DMS79 treated with DMSO at 0.1 percent for 48 hours (cell line): Measurements from ENCODE around the gene ERBB4.

Experiments
- DNase-seq: peaks from one replicate; lab custom pipeline; 2025; lab: John Stamatoyannopoulos, UW

ERBB4 gene

GRCh38 chr2:211928201-211928600 is 610.4 kb downstream of the ERBB4 start:
- no peak for DNase-seq

GRCh38 chr2:211923019-211923418 is 615.6 kb downstream of the ERBB4 start:
- no peak for DNase-seq

GRCh38 chr2:211903961-211904360 is 634.6 kb downstream of the ERBB4 start:
- DNase-seq = no peak

DNA sequence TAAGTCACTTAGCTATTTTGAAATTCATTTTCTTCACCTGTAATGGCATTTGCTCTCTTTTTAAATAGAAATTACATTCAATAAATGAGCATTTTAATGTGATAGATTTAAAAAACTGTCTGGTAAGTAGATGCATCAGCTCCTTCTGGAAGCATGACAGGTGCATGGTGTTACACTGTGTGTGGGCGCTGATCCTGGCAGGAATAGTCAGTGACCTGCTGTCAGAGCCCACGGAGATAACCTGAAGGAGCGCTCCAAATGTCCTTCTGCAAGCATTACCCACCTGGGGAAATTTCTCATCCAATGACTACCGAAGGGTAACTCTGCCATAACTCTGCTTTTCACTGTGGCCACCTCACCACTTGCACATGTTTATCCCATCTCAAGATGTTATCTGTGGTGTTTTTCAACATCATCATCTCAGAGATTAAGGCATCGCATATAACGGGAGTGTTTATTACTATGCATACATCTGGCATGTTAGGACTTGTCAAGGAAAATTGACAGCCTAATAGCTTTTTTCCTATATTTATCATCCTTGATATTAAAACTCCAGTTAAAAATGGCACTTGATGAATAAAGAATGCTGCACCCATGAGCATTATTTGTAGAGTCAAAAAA is 637.3 kb downstream of the ERBB4 start:
- peak; percentile 13 for DNase-seq

DNA sequence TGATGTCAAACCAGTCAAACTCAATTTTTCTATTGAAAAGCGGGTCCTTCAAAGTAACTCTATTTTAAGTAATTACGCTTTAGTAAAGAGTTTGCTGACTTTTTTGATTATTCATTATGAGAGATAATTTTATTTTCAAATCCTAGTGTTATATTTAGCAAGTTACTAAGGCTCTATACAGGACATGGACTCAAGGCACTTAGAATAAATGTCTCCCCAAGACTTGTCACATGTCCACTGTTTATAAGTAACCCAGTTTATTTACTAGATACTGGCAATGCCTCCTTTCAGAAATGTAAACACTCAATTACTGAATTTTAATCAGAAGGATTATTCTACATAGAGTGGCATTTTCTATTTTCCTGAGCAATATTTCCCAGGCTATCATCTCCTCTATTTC is 638.1 kb downstream of the ERBB4 start:
- no peak for DNase-seq

GRCh38 chr2:211900000-211900399 is 638.6 kb downstream of the ERBB4 start:
- DNase-seq = peak; percentile 77

DNA sequence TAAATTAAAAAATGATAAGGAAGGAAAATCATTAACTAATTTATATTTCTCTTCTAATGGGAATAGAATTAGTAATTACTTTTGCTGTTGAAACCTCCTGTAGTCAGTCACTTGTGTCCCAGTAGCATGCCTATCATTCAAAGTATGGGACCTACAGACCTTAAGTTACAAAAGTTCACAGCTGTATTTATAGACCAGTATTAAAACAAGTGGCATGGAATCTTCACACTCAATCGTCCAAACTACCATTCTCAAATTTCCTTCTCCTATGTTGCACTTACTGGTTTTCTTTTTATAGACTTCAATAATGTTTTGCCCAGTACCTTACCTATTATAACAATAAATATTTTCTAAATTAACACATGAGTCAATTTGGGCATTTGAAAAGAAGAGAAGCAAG is 639.9 kb downstream of the ERBB4 start:
- DNase-seq = no peak

- DNase-seq = no peak
Measured at GRCh38 chr2:211881449-211881848, 657.2 kb downstream of the ERBB4 start.

- DNase-seq = no peak
Measured at GRCh38 chr2:211879323-211879722, 659.3 kb downstream of the ERBB4 start.

- DNase-seq = no peak
Measured at GRCh38 chr2:211877061-211877460, 661.5 kb downstream of the ERBB4 start.

- DNase-seq = no peak
Measured at GRCh38 chr2:211875488-211875887, 663.1 kb downstream of the ERBB4 start.

DNA sequence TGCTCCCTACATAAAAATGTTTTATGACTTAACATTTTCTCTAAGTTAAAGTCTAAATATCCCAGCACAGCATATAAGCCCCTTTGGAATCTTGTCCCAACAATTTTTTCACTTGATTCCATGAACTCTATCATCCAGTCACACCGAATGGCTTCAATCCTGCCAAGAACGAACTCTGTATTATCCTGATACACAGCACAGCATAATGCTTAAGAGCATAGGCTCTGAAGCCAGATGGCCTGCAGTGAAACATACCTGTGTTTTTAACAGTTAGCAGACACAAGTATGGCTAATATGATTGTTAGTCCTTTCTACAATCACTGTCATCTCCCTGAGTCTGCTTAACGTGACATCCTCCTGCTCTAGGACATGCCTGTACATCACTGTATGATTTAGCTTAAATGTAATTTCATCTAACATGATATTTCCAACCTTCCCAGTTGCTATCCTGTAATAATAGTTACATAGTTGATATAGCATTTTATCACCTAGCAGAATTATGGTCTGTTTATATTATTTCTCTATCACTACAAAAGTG is 669.5 kb downstream of the ERBB4 start:
- no peak for DNase-seq

- peak; percentile 13 for DNase-seq
Measured at GRCh38 chr2:211867845-211868451, 670.7 kb downstream of the ERBB4 start.

- DNase-seq = no peak
Measured at GRCh38 chr2:211864328-211864727, 674.3 kb downstream of the ERBB4 start.

DNA sequence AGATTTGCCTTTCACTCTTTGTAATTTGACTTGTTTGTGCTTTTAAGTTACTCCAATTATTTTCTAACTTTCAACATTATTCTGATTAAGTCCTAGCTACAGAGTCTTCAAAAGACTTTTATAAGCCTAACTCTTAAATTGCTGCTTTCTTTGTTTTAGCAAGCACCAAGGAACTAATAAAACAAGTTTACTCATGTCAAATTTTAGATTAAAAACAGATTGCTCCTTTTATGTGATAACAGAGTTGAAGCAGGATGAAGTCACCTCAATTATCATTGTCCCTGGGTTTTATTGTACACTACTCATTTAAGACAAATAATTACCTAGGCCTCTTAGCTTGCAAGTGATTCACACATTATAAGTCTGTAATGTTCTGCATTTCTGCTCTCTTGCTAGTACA is 678.4 kb downstream of the ERBB4 start:
- DNase-seq = peak; percentile 17

GRCh38 chr2:211854832-211855231 is 683.8 kb downstream of the ERBB4 start:
- DNase-seq = no peak

DNA sequence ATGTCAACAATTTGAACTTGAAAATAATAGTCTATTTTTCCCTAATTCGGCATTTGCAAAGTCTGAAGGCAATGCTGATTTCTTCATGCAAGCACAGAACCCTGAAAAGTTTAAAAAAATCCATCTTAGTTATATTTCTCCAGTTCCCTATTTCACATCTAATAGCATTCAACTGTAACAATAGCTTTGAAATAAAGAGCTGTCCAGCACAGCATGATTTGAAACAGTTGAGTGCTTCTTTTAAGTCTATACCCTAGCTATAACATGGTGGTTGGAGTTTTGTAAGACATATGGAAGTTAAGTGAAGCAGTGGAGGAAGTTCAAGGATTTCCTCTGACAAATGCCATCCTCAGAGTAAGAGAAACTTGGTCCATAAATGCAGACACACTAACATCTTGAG is 691.9 kb downstream of the ERBB4 start:
- no peak for DNase-seq

DNA sequence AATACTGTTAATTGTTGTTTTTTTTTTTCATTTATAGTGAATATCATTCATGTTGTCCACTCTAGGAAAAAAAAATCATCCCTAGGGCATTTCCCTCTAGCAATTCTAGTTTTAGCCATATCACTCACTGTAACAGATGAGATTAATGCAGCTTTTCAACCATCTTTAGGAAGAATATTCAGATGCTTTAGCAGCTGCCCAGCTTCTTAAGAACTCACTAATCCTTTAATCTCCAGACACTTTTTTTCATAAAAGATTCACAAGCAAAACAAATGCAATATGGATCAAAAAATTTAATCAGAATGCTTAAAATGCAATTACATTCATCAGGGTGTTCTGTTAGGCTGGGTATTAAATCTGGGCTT is 692.6 kb downstream of the ERBB4 start:
- no peak for DNase-seq

DNA sequence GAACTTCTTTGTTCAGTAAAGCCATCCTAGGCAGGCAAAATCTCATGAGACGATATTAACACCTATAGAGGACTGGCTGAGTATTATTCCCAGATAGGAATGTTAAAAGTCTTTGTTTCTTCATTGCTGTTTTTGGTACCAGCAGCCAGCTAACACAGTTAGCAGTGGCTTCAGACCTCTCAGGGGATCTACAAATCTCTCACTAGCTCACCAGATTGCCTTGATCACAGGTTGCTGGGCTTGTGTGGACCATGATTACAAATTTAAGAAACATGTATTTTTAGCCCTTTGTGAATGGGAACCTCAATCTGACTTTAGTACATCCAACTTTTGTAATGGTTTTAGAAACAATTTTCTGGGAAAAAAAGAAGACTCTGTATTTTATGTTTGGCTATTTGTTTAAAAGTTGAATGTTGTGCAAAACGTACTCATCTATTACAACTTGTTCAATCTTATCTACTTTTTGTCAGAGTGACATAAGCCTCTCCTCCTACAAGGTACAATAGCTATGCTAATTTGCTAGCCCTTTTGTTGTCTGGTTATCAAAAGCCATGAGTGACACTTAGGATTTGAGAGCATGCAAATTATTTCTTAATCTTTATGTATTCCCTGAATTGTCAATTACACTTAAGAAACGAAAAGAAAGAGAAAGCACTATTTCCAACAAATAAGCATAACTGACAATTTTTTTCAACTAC is 693.1 kb downstream of the ERBB4 start:
- DNase-seq = no peak

DNA sequence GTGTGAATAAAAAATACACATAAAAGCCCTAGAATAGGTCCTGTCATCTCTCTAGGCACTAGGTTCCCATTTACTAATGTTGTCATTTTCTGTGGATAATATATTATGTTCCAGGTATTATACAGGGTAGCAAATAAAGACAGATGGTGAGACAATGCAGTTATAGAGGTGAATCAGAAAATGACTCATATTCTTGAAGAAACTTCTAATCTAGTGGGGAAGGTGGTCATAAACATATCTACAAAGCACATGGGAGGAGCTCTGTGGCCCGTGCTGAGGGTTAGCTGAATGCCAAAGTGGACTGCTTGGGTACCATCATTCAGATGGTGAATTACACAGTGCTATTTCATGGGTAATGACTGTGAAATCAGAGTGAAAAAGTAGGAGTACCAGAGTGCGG is 700.9 kb downstream of the ERBB4 start:
- DNase-seq = peak; percentile 53

DNA sequence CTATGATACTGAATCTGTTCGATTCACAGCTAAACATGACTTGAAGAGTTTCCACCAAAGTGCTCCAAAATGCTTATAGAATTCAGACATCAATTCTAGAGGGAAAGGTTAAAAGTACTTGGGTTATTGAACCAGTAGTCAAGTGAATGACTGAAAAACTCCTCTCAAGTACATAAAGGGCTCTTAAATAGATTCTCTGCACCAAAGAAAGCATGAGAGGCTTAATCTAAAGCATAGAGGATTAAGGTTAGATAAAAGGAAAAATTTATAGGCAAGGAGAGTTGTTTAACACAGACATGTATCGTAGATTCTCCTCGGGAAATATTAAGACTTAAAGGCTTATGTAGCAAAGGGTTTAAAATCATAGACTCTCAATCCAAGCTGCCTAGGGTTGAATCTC is 701.4 kb downstream of the ERBB4 start:
- DNase-seq = peak; percentile 84

DNA sequence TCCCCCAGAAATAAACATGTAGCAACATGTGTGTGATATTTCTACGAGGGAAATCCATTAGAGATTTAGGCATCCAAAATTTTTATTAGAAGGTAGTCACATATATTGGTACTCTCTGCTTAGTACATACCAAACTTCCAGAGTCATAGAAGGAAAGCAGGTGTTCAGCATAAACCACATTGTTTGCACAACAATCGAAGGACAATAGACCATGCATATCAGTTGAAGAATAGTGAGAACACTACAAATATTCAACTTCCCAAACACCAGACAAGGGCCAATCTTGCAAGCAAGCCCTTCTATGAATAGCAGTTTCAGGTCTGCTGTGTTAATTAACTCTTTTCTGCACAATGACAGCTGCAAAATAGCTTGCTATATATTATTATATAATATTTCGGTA is 702.2 kb downstream of the ERBB4 start:
- peak; percentile 86 for DNase-seq

- DNase-seq = peak; percentile 20
Measured at GRCh38 chr2:211835695-211836094, 702.9 kb downstream of the ERBB4 start.
